ENCODE measurements around the gene OSER1.
"Not testable (repeated sequence)": the region's sequence is repeated elsewhere in the genome, so short reads cannot be mapped to it uniquely, and the experiment has no call there.

OSER1 gene

GRCh38 chr20:44199877-44200276, 10.7 kb downstream of the OSER1 start:
- DNase-seq = no peak

GRCh38 chr20:44198872-44199271, 11.7 kb downstream of the OSER1 start:
- DNase-seq = no peak

GRCh38 chr20:44196271-44196670, 14.3 kb downstream of the OSER1 start:
- DNase-seq = no peak

DNA sequence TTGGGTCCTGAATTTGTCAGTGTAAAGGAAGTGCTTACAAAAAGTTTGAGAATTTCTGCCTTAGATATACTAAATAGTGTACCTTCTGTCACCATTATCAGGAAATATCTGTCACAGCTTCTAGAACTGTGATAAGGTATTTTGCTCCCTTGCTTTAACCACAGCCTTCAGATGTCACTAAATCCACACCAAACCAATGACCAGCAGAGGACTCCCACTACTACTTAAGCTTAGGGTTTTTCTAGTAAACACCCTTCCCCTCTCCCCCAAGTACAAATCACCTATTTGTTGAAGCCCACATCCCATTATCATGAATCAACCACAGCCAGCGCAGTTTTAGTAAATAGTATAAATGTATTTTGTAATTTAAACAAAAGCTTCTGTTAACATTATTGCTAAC, 15.0 kb downstream of the OSER1 start:
- no peak for DNase-seq

- DNase-seq = no peak
Measured at GRCh38 chr20:44193801-44194200, 16.8 kb downstream of the OSER1 start.

GRCh38 chr20:44191640-44192039, 18.9 kb downstream of the OSER1 start:
- not testable (repeated sequence) for DNase-seq

DNA sequence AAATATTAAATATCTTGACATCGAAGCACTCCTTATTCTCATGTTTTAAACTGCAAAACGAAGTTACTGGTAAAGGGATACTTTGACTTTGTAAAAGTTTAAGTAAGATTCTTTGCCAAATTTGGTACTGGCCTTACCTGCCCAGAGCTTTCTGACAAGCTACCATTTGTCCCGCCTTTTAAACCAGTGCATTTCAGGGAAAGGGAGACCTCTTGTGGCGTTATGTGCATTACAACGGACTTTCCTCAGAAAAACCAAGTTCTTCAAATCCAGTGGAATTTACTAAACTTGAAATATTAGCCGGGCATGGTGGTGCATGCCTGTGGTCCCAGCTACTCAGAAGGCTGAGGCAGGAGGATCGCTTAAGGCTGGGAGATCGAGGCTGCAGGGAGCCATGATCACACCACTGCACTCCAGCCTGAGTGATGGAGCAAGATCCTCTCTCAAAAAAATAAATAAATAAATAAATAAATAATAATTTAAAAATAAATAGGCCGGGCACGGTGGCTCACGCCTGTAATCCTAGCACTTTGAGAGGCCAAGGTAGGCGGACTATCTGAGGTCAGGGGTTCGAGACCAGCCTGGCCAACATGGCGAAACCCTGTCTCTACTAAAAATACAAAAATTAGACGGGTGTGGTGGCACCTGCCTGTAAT, 20.2 kb downstream of the OSER1 start:
- DNase-seq = peak; percentile 83

DNA sequence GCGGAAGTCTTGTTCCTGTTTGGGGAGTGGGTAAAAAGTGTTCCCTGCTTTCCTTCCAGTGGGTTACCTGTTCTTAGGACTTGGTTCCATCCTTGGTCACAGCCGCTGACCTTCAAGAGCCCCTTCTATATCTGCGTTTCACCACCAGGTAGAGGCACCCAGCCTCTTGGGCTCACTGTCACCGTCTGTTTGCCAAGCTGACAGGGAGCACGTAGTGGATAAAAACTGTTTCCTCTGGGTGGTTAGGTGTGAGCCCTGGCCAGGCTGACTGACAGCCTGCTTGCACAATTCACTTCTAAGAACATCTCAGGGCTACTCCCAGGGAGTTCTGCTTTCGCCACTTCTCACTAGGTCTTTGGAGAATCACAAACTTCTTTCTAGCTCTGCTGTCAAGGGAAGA, 21.8 kb downstream of the OSER1 start:
- DNase-seq = no peak

GRCh38 chr20:44187772-44188709, 22.5 kb downstream of the OSER1 start:
- no peak for DNase-seq

DNA sequence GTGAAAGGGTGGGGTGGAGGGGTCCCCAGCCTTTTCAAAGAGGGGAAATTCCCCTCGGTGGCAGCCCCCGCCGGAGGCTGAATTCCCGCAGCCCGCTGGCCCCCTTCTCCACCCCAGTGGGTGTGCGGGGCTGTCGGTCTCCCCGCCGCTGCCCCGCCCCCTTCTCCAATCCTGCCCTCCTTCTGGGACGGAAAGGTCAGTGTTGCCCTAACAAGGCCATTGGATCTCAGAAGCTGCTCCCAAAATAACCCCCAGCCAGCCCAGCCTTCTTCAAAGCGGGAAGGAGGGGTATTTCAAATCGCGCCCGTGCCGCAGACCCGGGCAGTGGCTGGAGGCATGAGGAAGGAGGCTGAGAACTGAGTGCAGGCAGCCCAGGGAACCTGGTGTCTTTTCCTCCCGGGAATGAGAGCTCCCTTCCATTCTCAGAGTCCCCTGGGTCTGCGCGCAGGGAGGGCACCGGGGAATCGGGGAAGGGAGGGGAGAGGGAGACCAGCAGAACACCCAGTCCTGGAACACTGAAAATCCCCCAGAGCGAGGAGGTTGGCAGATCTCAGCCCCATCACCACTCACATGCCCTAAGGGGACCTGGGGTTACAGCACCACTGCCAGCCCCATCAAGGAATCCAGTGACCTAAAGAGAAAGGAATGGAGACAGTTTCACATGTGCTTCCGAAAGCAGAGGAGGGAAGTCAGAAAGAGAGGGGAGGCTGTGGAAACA, 23.4 kb downstream of the OSER1 start, which contains the start of gene JPH2:
Gene JPH2, minus strand, starts transcription at position 135 of the 718 bp plus-strand sequence. CDS start 483 bp downstream, outside the sequence.
- DNase-seq = peak; percentile 98

DNA sequence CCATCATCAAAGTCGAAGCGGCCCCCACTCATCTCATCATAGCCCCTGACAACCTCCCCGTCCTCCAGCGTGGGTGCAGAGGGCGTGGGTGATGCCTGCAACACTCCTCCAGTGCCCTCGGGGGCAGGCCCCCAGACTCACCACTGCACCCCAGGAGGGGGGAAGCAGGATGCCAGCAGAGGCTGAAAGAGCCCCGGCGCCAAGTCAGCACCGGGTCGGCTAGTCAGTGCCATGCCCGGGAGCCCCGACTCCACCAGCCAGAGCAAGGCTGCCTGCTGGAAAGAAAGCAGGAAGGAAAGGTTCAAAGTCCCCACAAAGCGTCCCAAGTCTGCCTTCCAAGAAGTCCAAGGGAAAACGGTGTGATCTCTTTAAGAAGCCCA, 23.9 kb downstream of the OSER1 start:
- DNase-seq = no peak

- DNase-seq = no peak
Measured at GRCh38 chr20:44186201-44186600, 24.4 kb downstream of the OSER1 start.

DNA sequence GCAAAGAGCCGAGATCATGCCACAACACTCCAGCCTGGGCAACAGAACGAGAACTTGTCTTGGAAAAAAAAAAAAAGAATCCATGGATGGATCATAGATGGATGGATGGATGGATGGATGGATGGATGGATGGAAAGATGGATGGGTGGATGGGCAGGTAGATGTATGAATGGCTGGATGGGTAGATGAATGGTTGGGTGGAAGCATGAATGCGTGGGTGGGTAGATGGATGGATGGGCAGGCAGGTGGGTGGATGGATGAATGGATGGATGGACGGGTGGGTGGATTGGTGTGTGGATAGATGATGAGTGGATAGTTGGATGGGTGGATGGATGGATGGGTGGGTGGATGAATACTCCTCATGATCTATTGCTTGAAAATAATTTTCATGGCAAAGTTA, 25.0 kb downstream of the OSER1 start:
- no peak for DNase-seq

DNA sequence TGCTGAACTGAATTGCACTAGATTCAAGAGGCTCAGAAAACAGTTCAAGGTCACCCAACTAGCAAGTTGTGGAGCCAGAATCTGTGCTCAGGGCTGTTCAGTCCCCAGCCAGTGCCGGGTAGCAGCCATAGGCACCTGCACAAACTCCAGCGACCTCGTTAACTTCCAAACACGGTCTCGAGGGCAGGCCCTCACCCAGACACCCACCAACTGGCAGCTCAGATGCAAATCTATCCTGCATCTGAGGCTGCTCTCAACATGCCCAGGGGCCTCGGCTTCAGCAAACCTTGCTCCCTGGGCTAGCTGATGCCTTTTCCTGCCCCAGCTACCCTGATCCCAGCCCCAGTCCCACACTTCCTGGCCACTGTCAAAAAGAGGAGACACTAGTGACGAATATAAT, 27.3 kb downstream of the OSER1 start:
- peak; percentile 73 for DNase-seq

DNA sequence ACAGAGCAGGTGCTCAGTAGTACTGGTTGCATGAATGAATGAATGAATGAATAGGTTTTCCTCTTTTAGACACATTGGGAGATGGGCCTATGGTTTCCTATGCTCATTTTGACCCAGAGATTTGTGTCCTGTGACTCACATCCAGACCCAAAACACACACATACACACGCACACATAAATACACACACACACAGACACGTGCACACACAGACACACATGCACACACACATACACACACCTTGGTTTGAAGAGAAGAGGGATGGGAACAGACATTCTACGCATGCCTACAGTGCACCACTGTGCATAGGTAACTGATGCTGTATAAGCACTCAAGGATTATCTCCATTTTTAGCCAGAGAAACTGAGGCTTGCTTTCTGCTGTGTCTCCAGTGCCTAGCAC, 27.7 kb downstream of the OSER1 start:
- DNase-seq = no peak

- DNase-seq = peak; percentile 71
Measured at GRCh38 chr20:44182135-44182765, 28.3 kb downstream of the OSER1 start.

DNA sequence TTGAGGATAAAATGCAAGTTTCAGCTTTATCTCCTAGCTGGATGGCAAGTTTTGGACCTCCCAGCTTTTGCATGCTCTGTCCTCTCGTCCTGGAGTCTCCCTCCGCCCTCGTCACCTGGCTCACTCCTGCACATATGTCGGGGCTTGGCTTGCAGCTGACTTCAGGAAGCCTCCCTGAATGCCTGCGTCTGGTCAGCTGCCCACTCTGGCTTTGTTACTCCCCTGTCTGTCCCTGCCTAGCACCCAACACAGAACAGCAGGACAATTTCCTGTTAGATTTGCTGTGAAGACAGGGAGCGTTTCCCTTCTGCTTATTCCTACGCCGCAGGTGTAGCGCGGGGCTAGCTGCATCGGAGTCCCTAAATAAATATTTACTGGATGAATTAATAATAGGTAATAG, 29.0 kb downstream of the OSER1 start:
- DNase-seq = peak; percentile 69

DNA sequence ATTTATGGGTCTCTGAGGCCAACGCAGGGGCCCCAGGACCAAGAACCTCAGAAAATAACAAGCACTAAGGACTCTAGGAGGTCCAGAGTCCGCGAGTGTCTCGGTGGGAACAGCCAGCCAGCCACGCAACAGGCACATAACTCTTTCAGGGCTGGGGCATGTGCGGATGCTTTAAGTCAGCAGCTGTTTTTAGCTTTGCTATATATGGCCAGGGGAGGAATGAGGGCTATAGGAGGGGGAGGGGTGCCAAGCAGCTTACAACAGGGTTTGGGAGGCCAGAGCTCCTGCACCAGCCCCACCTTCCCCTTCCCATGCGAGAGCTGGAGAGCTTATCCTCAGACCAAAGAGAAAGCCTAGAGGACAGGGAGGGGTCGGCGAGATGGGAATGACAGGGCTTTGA, 29.8 kb downstream of the OSER1 start:
- peak; percentile 92 for DNase-seq

- DNase-seq = no peak
Measured at GRCh38 chr20:44176833-44177534, 33.6 kb downstream of the OSER1 start.

DNA sequence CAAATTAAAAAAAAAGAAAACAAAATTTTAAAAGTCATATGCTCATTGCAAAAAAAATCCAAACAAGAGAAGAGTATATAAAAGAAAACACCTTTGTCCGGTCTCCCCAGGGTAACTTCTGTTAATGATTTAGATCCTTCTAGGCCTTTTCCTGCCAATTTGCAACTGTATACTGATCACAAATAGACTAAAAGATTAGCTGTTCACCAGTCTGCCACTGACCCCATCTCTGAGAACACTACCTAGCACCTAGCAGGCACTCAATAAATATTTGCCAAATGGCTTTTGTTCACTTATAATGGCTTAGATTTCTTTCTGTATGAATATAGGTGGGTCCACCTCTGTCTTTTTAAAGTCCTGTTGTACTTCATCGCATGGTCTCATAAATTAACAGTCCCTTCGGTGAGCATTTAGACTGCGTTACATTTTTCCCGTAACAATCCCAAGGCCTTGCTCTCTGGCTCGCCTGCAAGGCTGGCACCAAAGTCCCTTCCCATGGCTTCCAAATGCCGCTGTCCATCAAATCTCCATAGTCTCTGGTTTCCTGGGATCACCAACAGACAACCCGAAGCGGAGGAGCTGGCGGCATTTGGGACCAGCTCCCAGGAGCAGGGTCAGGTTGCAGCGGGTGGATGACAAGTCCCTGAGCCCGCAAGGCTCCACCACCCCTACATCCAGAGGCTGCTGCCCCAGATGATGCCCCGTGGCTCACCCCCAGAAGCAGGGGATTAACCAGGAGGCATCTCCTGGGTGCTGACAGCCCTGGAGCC, 35.4 kb downstream of the OSER1 start:
- no peak for DNase-seq

GRCh38 chr20:44173846-44174245, 36.7 kb downstream of the OSER1 start:
- no peak for DNase-seq

DNA sequence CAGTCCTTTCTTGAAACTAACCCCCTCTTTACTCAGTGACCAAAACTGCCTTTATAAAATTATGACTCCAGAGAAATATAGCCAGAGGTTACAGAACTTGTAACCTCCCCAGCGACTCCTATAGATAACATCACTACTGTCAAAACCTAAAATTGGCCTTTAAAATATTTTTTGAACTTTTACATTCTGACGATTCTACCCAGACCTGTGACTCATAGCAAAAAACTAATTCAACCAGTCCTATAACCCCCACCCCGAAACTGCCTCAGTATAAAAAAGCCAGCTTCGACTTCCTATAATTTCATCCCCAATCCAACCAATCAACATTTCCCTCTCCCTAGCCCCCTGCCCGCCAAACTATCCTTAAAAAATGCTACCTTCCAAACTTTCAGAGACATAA, 37.5 kb downstream of the OSER1 start:
- no peak for DNase-seq
